HG03280 (cell line): Measurements from ENCODE around the gene CADM1.

Source experiments
- ATAC-seq: cut with Tn5 transposase; IDR thresholded peaks from one replicate; pipeline ENCODE4 v1.9.1; 2021; ENCODE audit warnings: mild to moderate bottlenecking, moderate library complexity; ENCODE audit not compliant: unreplicated experiment

CADM1 gene

GRCh38 chr11:115134926-115135325 lies 369.3 kb downstream of the CADM1 start:
- no peak for ATAC-seq

GRCh38 chr11:115133475-115134209 lies 370.6 kb downstream of the CADM1 start:
- no peak for ATAC-seq

- no peak for ATAC-seq
Measured at GRCh38 chr11:115132436-115133228, 371.6 kb downstream of the CADM1 start.

GRCh38 chr11:115129473-115130289 lies 374.5 kb downstream of the CADM1 start:
- no peak for ATAC-seq

- ATAC-seq = no peak
Measured at GRCh38 chr11:115128226-115128625, 376.0 kb downstream of the CADM1 start.

GRCh38 chr11:115127790-115128189 lies 376.4 kb downstream of the CADM1 start:
- ATAC-seq = no peak

- peak; percentile 82 for ATAC-seq
Measured at GRCh38 chr11:115126515-115127208, 377.6 kb downstream of the CADM1 start.

- ATAC-seq = peak; percentile 7
Measured at GRCh38 chr11:115126092-115126491, 378.1 kb downstream of the CADM1 start.

- ATAC-seq = no peak
Measured at GRCh38 chr11:115124786-115125185, 379.4 kb downstream of the CADM1 start.

GRCh38 chr11:115123641-115124040 lies 380.6 kb downstream of the CADM1 start:
- no peak for ATAC-seq

GRCh38 chr11:115122274-115122673 lies 381.9 kb downstream of the CADM1 start:
- no peak for ATAC-seq
